Measurements from ENCODE around the gene RPUSD2. TPM values are rescaled to one million over a fixed set of nuclear protein-coding genes. Genes with fewer than 3 reads are reported as not detected.

RPUSD2 gene
- total RNA-seq, 1 donor from 2014 or later: 24.8 TPM

- ATAC-seq (ENCODE audit: low read depth): peak; percentile 92
These were observed 25.3 kb upstream of the RPUSD2 start for GRCh38 chr15:40543631-40544294.

GRCh38 chr15:40545457-40545856 is 23.6 kb upstream of the RPUSD2 start:
- H3K4me1 Mint-ChIP-seq: peaks cover 84% of the 10 kb centered on the region
- ATAC-seq (ENCODE audit: low read depth) (no peak), DNase-seq (no peak)
- H3K27me3 Mint-ChIP-seq: no peaks in the 10 kb centered on the region
- TF ChIP-seq CTCF (IDR thresholded peaks at IDR 0.05): no peak
- intact Hi-C loops (cut with micrococcal nuclease): no loop called here
- peak overlapping the region; percentile 76 for H3K27ac Mint-ChIP-seq
- no peaks in the 10 kb centered on the region for H3K9me3 Mint-ChIP-seq
- H3K36me3 Mint-ChIP-seq (ENCODE audit: low read depth): peaks cover 31% of the 10 kb centered on the region
- no peak overlapping the region for H3K4me3 Mint-ChIP-seq
- ChIA-PET CTCF (no interaction called here), POLR2A (interaction anchor here (1.0 to 1.2 kb wide), 2 partner anchors 13 to 23 kb away, joined by 3 read pairs; partner anchors contain the start of gene RPUSD2)

More at GRCh38 chr15:40543631-40544294, 25.3 kb upstream of the RPUSD2 start:
- CTCF ChIA-PET: no interaction called here
- POLR2A ChIA-PET: interaction anchor here (0.6 to 1.8 kb wide), 9 partner anchors 9 to 397 kb away, joined by 3 to 8 read pairs (median 4); partner anchors contain the start of genes C15orf62, CCDC32 and RPUSD2
- Mint-ChIP-seq H3K9me3 (no peaks in the 10 kb centered on the region), H3K27me3 (no peaks in the 10 kb centered on the region), H3K27ac (peak overlapping the region; percentile 86), H3K36me3 (ENCODE audit: low read depth) (peaks cover 30% of the 10 kb centered on the region), H3K4me3 (peak overlapping the region; percentile 46), H3K4me1 (peaks cover 70% of the 10 kb centered on the region)
- TF ChIP-seq CTCF (IDR thresholded peaks at IDR 0.05): no peak
- intact Hi-C loops (cut with micrococcal nuclease): loop anchor here (1.0 kb wide), 2 partner anchors 10 to 21 kb away; no protein-coding TSS in a partner anchor
- no peak for DNase-seq

DNA sequence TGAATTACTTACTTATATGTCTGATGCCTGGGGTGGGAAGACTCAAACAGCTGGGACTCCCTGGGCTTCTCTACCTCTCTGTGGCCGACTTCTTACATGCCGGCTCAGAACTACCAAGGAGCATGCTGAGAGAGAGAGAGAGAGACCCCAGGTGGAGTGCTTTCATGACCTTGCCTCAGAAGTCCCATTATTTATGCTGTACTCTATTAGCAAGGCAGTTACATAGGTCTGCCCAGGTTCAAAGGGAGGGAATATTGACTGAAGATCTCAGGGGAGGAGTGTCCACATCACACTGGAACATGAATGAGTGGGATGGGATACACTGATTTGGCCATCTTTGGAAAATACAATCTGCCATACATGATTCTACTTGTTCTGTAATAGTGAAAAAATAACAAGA is 20.5 kb upstream of the RPUSD2 start:
- no peak for ATAC-seq (ENCODE audit: low read depth)
- ChIA-PET CTCF (interaction anchor here (1.1 kb wide), 1 partner anchor 41 kb away, joined by 3 read pairs; no protein-coding TSS in a partner anchor), POLR2A (no interaction called here)
- intact Hi-C loops (cut with micrococcal nuclease): no loop called here
- Mint-ChIP-seq H3K27ac (peak overlapping the region; percentile 93), H3K36me3 (ENCODE audit: low read depth) (peaks cover 44% of the 10 kb centered on the region), H3K27me3 (no peaks in the 10 kb centered on the region), H3K4me1 (peaks cover 92% of the 10 kb centered on the region), H3K4me3 (no peak overlapping the region), H3K9me3 (no peaks in the 10 kb centered on the region)
- no peak for DNase-seq
- TF ChIP-seq CTCF (IDR thresholded peaks at IDR 0.05): no peak

- no peak for ATAC-seq (ENCODE audit: low read depth)
- Mint-ChIP-seq H3K4me1 (peaks cover 92% of the 10 kb centered on the region), H3K9me3 (no peaks in the 10 kb centered on the region), H3K27ac (peak overlapping the region; percentile 93), H3K27me3 (no peaks in the 10 kb centered on the region), H3K36me3 (ENCODE audit: low read depth) (peaks cover 46% of the 10 kb centered on the region), H3K4me3 (peak overlapping the region; percentile 76)
- TF ChIP-seq CTCF (IDR thresholded peaks at IDR 0.05): no peak
- ChIA-PET POLR2A (interaction anchor here (0.5 to 2.0 kb wide), 7 partner anchors 9 to 145 kb away, joined by 3 to 18 read pairs (median 4); partner anchors contain the start of genes CCDC32, RAD51 and RPUSD2), CTCF (interaction anchor here (1.0 to 1.4 kb wide), 3 partner anchors 10 to 30 kb away, joined by 3 to 6 read pairs (median 4); partner anchors contain the start of gene RPUSD2)
- intact Hi-C loops (cut with micrococcal nuclease): loop anchor here (1.0 to 5.0 kb wide), 5 partner anchors 8 to 43 kb away; partner anchors contain the start of genes CCDC32 and RPUSD2
- no peak for DNase-seq
These were observed 19.2 kb upstream of the RPUSD2 start for GRCh38 chr15:40549894-40550293.
